Smooth muscle cell of the brain vasculature (primary cell): ENCODE measurements around the gene FOLR3.
"Not testable (repeated sequence)": the region's sequence is repeated elsewhere in the genome, so short reads cannot be mapped to it uniquely, and the experiment has no call there.

Experiments
- DNase-seq: peaks from one replicate; pipeline ENCODE4 v3.0.0-alpha.2; 2012; ENCODE audit warnings: low read depth, low spot score

FOLR3 gene

GRCh38 chr11:72162891-72163492 lies 27.5 kb downstream of the FOLR3 start:
- DNase-seq: no peak

GRCh38 chr11:72164187-72164586 lies 28.7 kb downstream of the FOLR3 start:
- not testable (repeated sequence) for DNase-seq

GRCh38 chr11:72169046-72169555 lies 33.6 kb downstream of the FOLR3 start:
- not testable (repeated sequence) for DNase-seq

- not testable (repeated sequence) for DNase-seq
Observed at GRCh38 chr11:72169754-72170153, 34.2 kb downstream of the FOLR3 start.

- DNase-seq: not testable (repeated sequence)
Observed at GRCh38 chr11:72172043-72172442, 36.5 kb downstream of the FOLR3 start.

GRCh38 chr11:72173291-72173690 lies 37.8 kb downstream of the FOLR3 start:
- no peak for DNase-seq

- DNase-seq: no peak
Observed at GRCh38 chr11:72174302-72175070, 39.0 kb downstream of the FOLR3 start.

GRCh38 chr11:72177656-72178055 lies 42.1 kb downstream of the FOLR3 start:
- DNase-seq: no peak

- no peak for DNase-seq
Observed at GRCh38 chr11:72179049-72179803, 43.7 kb downstream of the FOLR3 start.

- no peak for DNase-seq
Observed at GRCh38 chr11:72179804-72180396, 44.4 kb downstream of the FOLR3 start.

- not testable (repeated sequence) for DNase-seq
Observed at GRCh38 chr11:72180892-72181552, 45.5 kb downstream of the FOLR3 start.

GRCh38 chr11:72181553-72181958 lies 46.0 kb downstream of the FOLR3 start:
- DNase-seq: not testable (repeated sequence)

- no peak for DNase-seq
Observed at GRCh38 chr11:72188267-72188666, 52.7 kb downstream of the FOLR3 start.
